Frontal cortex (tissue), 4 donors: Measurements from ENCODE around the gene SLC35A3. TPM values are rescaled to one million over a fixed set of nuclear protein-coding genes. Genes with fewer than 3 reads are reported as not detected.
"Not testable (repeated sequence)": the region's sequence is repeated elsewhere in the genome, so short reads cannot be mapped to it uniquely, and the experiment has no call there.

Experiments used
- DNase-seq, 2 donors: peaks; one replicate each; pipeline ENCODE4 v3.0.0; 2012; ENCODE audit warnings: low spot score in 2 of 2
- FAIRE-seq: peaks from 2 replicates; lab custom pipeline; 2012; peaks lifted over from hg19 to GRCh38; lab: Jason Lieb, UNC
- total RNA-seq: library from RNA; depleted of rRNA; stranded (reverse); fragments of >200 nt; gene quantifications from one replicate; pipeline ENCODE4 v1.2.3, GENCODE V29; 2014
- donor health status: control.
- donor health status: control.
- donor health status: control.

SLC35A3 gene
- total RNA-seq, 1 donor from 2014 or later, result 31.8 TPM

GRCh38 chr1:100023482-100023881 lies 53.7 kb downstream of the SLC35A3 start:
- DNase-seq, result no peak
- FAIRE-seq, result no peak

DNA sequence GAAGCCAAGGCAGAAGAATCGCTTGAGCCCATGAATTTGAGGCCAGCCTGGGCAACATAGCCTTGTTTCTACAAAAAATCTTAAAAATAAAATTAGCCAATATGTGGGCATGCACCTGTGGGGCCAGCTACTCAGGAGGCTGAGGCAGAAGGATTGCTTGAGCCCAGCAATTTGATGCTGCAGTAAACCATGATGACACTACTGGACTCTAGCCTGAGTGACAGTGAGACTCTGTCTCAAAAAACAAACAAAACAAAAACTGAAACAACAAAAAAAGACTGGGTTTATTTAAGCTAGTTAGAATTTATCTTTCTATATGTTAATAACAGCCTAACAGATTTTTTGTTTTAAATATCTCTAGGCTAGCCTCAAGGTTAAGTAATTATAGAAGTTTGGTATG lies 57.4 kb downstream of the SLC35A3 start:
- DNase-seq, result no peak

GRCh38 chr1:100028765-100029164 lies 59.0 kb downstream of the SLC35A3 start:
- DNase-seq, result no peak
- no peak for FAIRE-seq

More for the DNA sequence above, 57.4 kb downstream of the SLC35A3 start:
- no peak for FAIRE-seq

DNA sequence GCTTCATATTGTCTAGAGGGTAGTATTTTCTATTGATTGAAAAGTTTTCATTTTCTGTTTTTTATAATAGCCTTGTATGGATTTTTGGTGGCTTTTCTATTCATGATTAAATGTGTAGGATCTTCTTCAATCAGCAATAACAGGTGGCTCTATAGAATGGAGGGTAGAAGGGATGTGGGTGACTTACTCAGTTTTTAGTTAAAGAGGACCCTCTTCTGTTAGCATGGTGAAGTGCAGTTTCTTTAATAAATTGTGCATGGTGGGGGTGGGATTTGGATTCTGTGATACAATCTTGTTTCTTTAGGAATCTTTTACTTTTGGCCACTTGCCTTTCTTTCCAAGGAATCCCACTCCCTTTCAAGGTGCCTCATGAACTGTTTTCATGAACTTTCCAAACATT lies 64.7 kb downstream of the SLC35A3 start:
- no peak for FAIRE-seq

GRCh38 chr1:100035214-100035613 lies 65.4 kb downstream of the SLC35A3 start:
- FAIRE-seq (peak; percentile 42), DNase-seq (peak in 1 of 2 donors; percentile 29)

More for the DNA sequence above, 64.7 kb downstream of the SLC35A3 start:
- DNase-seq, result no peak

DNA sequence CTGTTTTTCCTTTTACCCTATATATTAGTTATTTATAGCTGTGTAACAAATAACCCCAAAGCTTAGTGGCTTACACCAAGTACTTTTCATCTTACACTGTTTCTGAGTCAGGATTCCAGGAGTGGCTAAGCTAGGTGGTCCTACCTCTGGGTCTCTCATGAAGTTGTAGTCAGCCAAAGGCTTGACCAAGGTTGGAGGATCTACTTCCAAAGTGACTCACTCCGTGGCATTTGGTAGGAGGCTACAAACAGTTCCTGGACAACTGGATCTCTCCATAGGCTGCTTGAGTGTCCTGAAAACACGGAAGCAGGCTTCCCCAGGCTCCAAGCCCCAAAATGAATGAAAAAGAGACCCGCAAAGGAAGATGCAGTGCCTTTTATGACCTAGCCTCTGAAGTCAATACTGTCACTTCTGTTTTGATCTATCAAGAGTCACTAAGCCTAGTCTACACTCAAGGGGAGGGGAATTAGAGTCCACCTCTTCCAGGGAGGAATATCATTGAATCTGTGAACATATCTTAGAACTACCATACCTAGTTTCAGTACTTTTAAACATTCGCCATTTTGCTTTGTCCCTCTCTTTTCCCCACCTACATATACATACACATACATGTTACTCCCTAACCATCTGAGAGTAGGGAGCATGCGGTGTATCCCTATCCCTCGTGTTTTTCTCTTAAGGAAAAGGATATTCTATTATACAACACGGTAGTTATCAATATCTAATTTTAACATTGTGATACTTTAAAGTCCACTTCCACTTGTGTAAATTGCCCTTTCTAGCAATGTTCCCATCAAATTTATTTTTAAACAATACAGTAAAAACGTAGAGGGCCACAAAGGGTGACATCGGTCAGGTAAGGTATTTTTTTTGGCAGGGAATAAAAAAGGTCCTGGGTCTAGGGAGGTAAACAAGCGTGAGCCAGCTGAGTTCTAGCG lies 67.2 kb downstream of the SLC35A3 start:
- DNase-seq (no peak), FAIRE-seq (no peak)

GRCh38 chr1:100037656-100037926 lies 67.8 kb downstream of the SLC35A3 start:
- DNase-seq (no peak), FAIRE-seq (no peak)

DNA sequence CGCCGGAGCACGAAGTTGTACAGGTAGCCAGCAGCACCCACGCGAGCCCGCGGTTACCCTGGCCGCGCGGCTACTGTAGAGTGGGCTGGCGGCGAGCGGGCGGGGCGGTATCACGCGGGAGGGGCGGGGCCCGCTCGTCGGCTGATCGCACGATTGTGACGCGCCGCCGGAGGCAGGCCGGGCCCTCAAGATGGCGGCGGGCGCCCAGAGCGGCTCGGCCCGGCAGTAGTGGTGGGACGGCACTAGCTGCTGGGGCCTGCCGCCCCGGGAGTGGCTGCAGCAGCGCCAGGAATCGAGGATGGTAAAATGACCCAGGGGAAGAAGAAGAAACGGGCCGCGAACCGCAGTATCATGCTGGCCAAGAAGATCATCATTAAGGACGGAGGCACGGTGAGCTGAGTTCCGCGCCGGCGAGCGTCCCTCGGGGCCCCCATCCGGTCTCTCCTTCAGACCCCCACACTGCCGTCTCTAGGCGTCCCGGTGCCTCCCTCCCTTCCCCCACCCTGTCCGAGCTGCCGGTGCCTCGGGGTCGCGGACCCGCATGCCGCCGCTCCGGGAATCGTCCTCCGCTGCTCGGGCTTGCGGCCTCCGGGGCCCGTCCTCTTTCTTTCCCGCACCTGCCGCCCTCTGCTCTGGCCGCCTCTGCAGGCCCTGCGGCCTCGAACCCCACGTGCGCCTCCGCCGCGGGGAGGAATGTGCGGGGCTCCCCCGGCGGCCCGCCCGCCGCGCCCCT lies 68.3 kb downstream of the SLC35A3 start:
- no peak for FAIRE-seq
- peak; percentile 92 for DNase-seq

- peak in 1 of 2 donors; percentile 30 for DNase-seq
- FAIRE-seq, result no peak
Measured at GRCh38 chr1:100038660-100039287, 69.0 kb downstream of the SLC35A3 start.

GRCh38 chr1:100039591-100039990 lies 69.8 kb downstream of the SLC35A3 start:
- FAIRE-seq (no peak), DNase-seq (no peak)

- no peak for DNase-seq
- FAIRE-seq, result no peak
Measured at GRCh38 chr1:100045206-100045605, 75.4 kb downstream of the SLC35A3 start.

DNA sequence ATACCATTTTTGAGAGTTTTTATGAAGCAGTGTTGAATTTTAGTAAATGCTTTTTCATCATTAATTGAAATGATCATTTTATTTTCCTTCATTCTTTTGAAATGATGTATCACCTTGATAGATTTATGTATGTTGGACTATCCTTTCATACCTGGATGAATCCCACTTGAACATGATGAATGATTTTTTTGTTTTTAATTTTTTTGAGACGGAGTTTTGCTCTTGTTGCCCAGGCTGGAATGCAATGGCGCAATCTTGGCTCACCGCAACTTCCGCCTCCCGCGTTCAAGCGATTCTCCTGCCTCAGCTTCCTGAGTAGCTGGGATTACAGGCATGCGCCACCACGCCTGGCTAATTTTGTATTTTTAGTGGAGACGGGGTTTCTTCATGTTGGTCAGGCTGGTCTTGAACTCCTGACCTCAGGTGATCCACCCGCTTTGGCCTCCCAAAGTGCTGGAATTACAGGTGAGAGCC lies 77.5 kb downstream of the SLC35A3 start:
- DNase-seq, FAIRE-seq: not testable (repeated sequence)

GRCh38 chr1:100050139-100050538 lies 80.3 kb downstream of the SLC35A3 start:
- no peak for FAIRE-seq

GRCh38 chr1:100051401-100051800 lies 81.6 kb downstream of the SLC35A3 start:
- DNase-seq, result no peak
- FAIRE-seq, result no peak

More at GRCh38 chr1:100050139-100050538, 80.3 kb downstream of the SLC35A3 start:
- no peak for DNase-seq

DNA sequence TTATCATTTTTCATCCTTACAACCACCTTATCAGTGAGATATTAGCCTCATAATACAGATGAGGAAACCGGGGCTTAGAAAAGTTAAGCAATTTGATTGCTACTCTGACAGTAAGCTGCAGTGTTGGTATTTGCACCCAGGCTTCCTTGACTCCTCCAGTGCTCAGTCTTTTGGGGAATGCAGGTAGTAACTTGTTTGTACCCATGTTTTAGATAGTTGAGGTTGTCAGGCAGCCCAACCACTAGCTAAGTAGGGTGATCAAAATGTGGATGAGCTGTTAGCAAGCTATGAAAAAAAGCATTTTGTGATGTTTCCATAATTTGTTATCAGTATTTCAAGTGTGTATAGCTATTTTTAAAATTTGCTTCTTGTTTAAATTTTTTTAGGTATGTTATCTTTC lies 82.1 kb downstream of the SLC35A3 start:
- FAIRE-seq (no peak), DNase-seq (no peak)

DNA sequence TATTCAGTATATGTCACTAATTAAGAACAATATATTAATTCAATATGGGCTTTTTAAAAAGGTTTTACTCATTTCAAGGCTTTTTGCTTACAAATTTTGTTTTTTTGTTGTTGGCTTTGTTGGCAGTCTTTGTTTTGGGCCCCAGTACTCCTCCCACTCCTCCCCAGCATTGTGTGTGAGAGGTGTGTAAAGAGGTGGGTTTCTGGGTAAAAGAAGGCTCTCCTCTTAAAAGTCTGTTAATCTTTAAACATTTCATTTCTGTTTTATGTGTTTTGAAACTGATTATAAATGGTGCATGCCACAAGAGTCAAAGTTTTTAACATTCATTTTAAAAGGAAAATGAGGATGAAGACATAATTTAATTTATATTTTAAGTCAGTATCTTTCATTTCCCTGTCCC lies 83.3 kb downstream of the SLC35A3 start:
- DNase-seq (no peak), FAIRE-seq (no peak)

DNA sequence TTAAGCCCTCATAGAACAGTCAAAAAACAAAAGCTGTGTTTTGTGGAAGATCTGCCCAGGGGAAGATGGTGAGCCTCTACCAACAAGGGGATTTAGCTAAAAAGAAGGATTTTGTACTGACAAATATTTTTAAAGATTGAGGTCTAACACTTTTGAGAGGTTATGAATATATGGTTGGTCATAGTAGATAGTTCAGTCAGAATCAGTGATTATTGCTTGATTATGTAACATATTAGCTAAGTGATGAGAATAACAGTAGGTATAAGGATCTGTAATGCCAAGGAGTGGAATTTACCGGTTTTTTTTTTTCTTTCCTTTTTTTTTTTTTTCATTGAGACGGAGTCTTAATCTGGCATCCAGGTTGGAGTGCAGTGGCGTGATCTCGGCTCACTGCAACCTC lies 83.9 kb downstream of the SLC35A3 start:
- DNase-seq (no peak), FAIRE-seq (no peak)

GRCh38 chr1:100061681-100062080 lies 91.9 kb downstream of the SLC35A3 start:
- DNase-seq (no peak), FAIRE-seq (no peak)

DNA sequence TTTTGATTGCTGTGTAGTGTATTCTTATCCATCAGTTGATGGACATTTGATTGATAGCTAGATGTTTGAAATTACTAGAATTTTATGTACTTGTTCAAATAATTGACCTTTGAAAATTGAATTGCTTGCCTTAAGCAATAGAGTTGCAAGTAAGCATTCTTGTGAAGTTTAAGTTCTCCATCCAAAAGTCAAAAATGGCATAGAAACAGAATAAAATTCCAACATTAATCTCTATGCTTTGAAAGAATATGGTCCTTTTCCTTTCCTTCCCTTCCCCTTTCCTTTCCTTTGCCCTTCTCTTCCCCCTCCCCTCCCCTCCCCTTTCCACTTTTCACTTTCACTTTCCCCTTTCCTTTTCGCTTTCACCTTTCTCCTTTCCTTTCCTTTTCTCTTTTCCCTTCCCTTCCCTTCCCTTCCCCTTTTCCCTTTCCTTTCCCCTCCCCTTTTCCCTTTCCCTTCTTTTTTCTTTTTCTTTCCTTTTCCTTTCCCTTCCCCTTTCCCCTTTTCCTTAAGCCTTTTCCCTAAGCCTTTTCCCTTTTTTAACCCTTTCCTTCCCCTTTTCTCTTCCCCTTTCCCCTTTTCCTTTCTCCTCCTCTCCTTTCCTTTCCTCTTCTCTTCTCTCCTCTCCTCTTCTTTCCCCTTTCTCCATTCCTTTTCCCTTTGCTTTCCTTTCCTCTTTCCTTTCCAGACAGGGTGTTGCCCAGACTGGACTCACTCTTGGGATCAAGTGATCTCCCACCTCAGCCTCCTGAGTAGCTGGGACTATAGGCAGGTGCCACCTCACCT lies 95.6 kb downstream of the SLC35A3 start:
- FAIRE-seq, result no peak
- no peak for DNase-seq

- FAIRE-seq, result no peak
- no peak for DNase-seq
Measured at GRCh38 chr1:100065969-100066227, 96.1 kb downstream of the SLC35A3 start.
